ENCODE results near the gene JPH4. TPM values are rescaled to one million over a fixed set of nuclear protein-coding genes. Genes with fewer than 3 reads are reported as not detected.
A peak's percentile ranks its signal among the peaks of the same experiment; 100 is the strongest.

JPH4 gene
- total and polyA plus RNA-seq, 2 of the 8 experiments (the other 6 are each of a cell fraction or from before 2014, with no cell fraction given) = 23.9 to 46.7 TPM

GRCh38 chr14:23562822-23563472 lies 15.6 kb downstream of the JPH4 start:
- H3K14ac ChIP-seq (ENCODE audit: insufficient read length) = no peak overlapping the region
- CTCF ChIA-PET (ENCODE audit: partially characterized antibody) = interaction anchor here (0.8 to 70.5 kb wide), 13 partner anchors 8 to 410 kb away, joined by 3 to 2092 read pairs (median 5); partner anchors contain the start of gene NGDN
- TF ChIP-seq ATF3 (IDR thresholded peaks at IDR 0.05; ENCODE audit: insufficient read depth, low read depth, low read length) (no peak), NANOG (IDR thresholded peaks at IDR 0.05; ENCODE audit: insufficient read depth, low read depth, low read length, poor library complexity, severe bottlenecking) (no peak), SIX5 (IDR thresholded peaks at IDR 0.05; ENCODE audit: low read depth, low read length) (no peak), POU5F1 (IDR thresholded peaks at IDR 0.05; ENCODE audit: low read depth, low read length) (no peak), JUN (IDR thresholded peaks at IDR 0.05; ENCODE audit: low read depth, low read length) (no peak), YY1 (IDR thresholded peaks at IDR 0.05; ENCODE audit: low read depth, low read length) (no peak), NRF1 (IDR thresholded peaks at IDR 0.05; ENCODE audit: low read depth, low read length) (no peak), SAP30 (IDR thresholded peaks at IDR 0.05; ENCODE audit: insufficient read depth, insufficient replicate concordance, low read length) (no peak), SIRT6 (IDR thresholded peaks at IDR 0.05; ENCODE audit: low read length) (no peak), CREB1 (IDR thresholded peaks at IDR 0.05) (no peak), SUZ12 (IDR thresholded peaks at IDR 0.05; ENCODE audit: low read length) (no peak), CHD1 (IDR thresholded peaks at IDR 0.05; ENCODE audit: low read depth, low read length) (no peak), CBX8 (IDR thresholded peaks at IDR 0.05; ENCODE audit: borderline replicate concordance, low read depth, low read length) (no peak)

More at GRCh38 chr14:23562822-23563472, 15.6 kb downstream of the JPH4 start:
- Histone ChIP-seq H3K9me3 (ENCODE audit: insufficient read depth in 2 of 2, low read depth in 1 of 2, low read length in 1 of 2) (no peaks in the 10 kb centered on the region), H2BK20ac (ENCODE audit: low read length) (no peak overlapping the region), H4K8ac (ENCODE audit: extremely low read depth, insufficient read depth, low read length) (no peak overlapping the region), H2BK120ac (replicated peaks; ENCODE audit: low read depth, low read length) (no peak overlapping the region), H3K9ac (replicated peaks in 1 of 4; ENCODE audit: extremely low read depth in 1 of 4, low read depth in 3 of 4, low read length in 3 of 4) (no peak overlapping the region), H3K4me2 (ENCODE audit: insufficient read depth in 1 of 2, low read depth in 2 of 2, low read length in 2 of 2) (no peak overlapping the region), H3K4me1 (replicated peaks in 1 of 4; ENCODE audit: control insufficient read depth in 3 of 4, insufficient read depth in 4 of 4, low read length in 3 of 4) (peaks cover 0 to 15% (median 3%) of the 10 kb centered on the region in 4 experiments; a peak in 5 of 7 replicates), H3K79me2 (ENCODE audit: control insufficient read depth in 1 of 2, insufficient read depth in 2 of 2, low read length in 2 of 2) (peaks cover 0 to 4% of the 10 kb centered on the region in 2 experiments; a peak in 1 of 4 replicates), H2BK12ac (ENCODE audit: low read depth, low read length) (no peak overlapping the region), H3K18ac (ENCODE audit: extremely low read depth, low read length) (no peak overlapping the region), H3K4ac (replicated peaks; ENCODE audit: insufficient read length, low read depth, low read length) (no peak overlapping the region), H4K5ac (ENCODE audit: insufficient read length, low read depth, low read length) (no peak overlapping the region), H2AK5ac (ENCODE audit: low read depth, low read length) (no peak overlapping the region), H2BK5ac (ENCODE audit: low read depth, low read length) (no peak overlapping the region), H3K4me3 (ENCODE audit: extremely low read depth in 1 of 4, insufficient read depth in 2 of 4, low read depth in 3 of 4, low read length in 4 of 4) (no peak overlapping the region), H4K20me1 (replicated peaks in 1 of 2; ENCODE audit: control insufficient read depth in 1 of 2, insufficient read depth in 2 of 2, low read length in 2 of 2) (peaks cover 0 to 5% of the 10 kb centered on the region in 2 experiments), H4K91ac (replicated peaks; ENCODE audit: insufficient read length, low read length) (no peak overlapping the region), H3K23me2 (ENCODE audit: low read depth, low read length) (peaks cover 7% of the 10 kb centered on the region; the same call in 1 of the 2 replicates), H3K36me3 (ENCODE audit: control insufficient read depth in 2 of 4, insufficient read depth in 4 of 4, low read length in 3 of 4) (peaks cover 11 to 33% (median 17%) of the 10 kb centered on the region in 4 experiments; a peak in 7 of 8 replicates), H2BK15ac (ENCODE audit: low read length) (no peak overlapping the region), H3K56ac (replicated peaks; ENCODE audit: insufficient read length, low read depth, low read length) (no peak overlapping the region), H3K23ac (ENCODE audit: insufficient read length) (no peak overlapping the region), H3K79me1 (ENCODE audit: low read depth, low read length) (no peaks in the 10 kb centered on the region), H3K27me3 (replicated peaks in 1 of 4; ENCODE audit: control insufficient read depth in 3 of 4, extremely low read depth in 1 of 4, insufficient read depth in 3 of 4, low read length in 3 of 4) (no peaks in the 10 kb centered on the region), H3K27ac (ENCODE audit: low read depth, low read length) (no peak overlapping the region), H2AFZ (ENCODE audit: low read length) (no peak overlapping the region)
- DNase-seq (ENCODE audit: low read depth in 1 of 2, low spot score in 2 of 2) (peak in 1 of 2 experiments; percentile 88), FAIRE-seq (peak; percentile 58)
- 96% methylated on average over 2 of the region's 2 CpGs; no CpG with 5 or more reads in 1 of the 2 experiments for WGBS, 2 experiments (ENCODE audit: extremely low coverage in 1 of 2, insufficient coverage in 1 of 2, insufficient read length in 1 of 2, insufficient replicate concordance in 2 of 2, low coverage in 1 of 2, low lambda C conversion rate in 2 of 2, missing lambda C conversion rate in 1 of 2)
- POLR2A ChIA-PET (ENCODE audit: partially characterized antibody) = interaction anchor here (2.6 to 52.7 kb wide), 3 partner anchors 17 to 84 kb away, joined by 11 to 1523 read pairs (median 944); partner anchors contain the start of genes JPH4, NGDN and ZFHX2

Data from H1 (cell line).